Esophagus (tissue), 2 donors: ENCODE results near the gene CALN1. TPM values are rescaled to one million over a fixed set of nuclear protein-coding genes. Genes with fewer than 3 reads are reported as not detected.

Experiments
- H3K27ac ChIP-seq, 2 donors: one replicate each; pipeline ENCODE4 v1.5.1; 2013; ENCODE audit warnings: low read depth in 2 of 2, mild to moderate bottlenecking in 2 of 2, inconsistent platforms in 1 of 2, low read length in 1 of 2, moderate library complexity in 1 of 2
- H3K27me3 ChIP-seq, 2 donors: one replicate each; pipeline ENCODE4 v1.6.1; 2013; ENCODE audit warnings: low read length in 2 of 2, control low read depth in 1 of 2, mild to moderate bottlenecking in 1 of 2; ENCODE audit not compliant: insufficient read depth in 2 of 2, control insufficient read depth in 1 of 2
- H3K36me3 ChIP-seq, 2 donors: one replicate each; pipeline ENCODE4 v1.6.1; 2013; ENCODE audit warnings: low read length in 1 of 2; ENCODE audit not compliant: control insufficient read depth in 2 of 2, insufficient read depth in 2 of 2
- H3K4me1 ChIP-seq, 2 donors: one replicate each; pipeline ENCODE4 v1.6.1; 2013; ENCODE audit warnings: low read length in 1 of 2; ENCODE audit not compliant: control insufficient read depth in 2 of 2, insufficient read depth in 2 of 2
- H3K4me3 ChIP-seq, 2 donors: one replicate each; pipeline ENCODE4 v1.5.1; 2013; ENCODE audit warnings: low read length in 2 of 2, mild to moderate bottlenecking in 2 of 2, low read depth in 1 of 2, moderate library complexity in 1 of 2
- H3K9me3 ChIP-seq, 2 donors: one replicate each; pipeline ENCODE4 v1.6.1; 2013; ENCODE audit warnings: mild to moderate bottlenecking in 2 of 2, low read depth in 1 of 2, low read length in 1 of 2, moderate library complexity in 1 of 2; ENCODE audit not compliant: control insufficient read depth in 2 of 2, insufficient read depth in 1 of 2
- WGBS, 2 donors: extraction: QIAGEN DNeasy Blood & Tissue Kit; methylation state at CpG; one replicate each; pipeline ENCODE4 v1.1.7; 2013; 5-methylcytosine and 5-hydroxymethylcytosine counted together
- polyA plus RNA-seq, 2 donors: library from polyadenylated mRNA; stranded (reverse); fragments of 200-250 nt; gene quantifications; one replicate each; pipeline ENCODE4 v1.2.3, GENCODE V29; 2013
- donor health status: healthy with polysubstance abuse.
- donor health status: Bipolar disorder and iron deficiency.

CALN1 gene
- polyA plus RNA-seq, 2 donors, result 0.01 to 0.12 TPM

- no peaks in the 10 kb centered on the region for H3K9me3 ChIP-seq
- no peaks in the 10 kb centered on the region for H3K4me1 ChIP-seq
- no peaks in the 10 kb centered on the region for H3K36me3 ChIP-seq
- WGBS, 2 donors, result 97 to 100% methylated on average over 1 of the region's 1 CpG
- no peaks in the 10 kb centered on the region for H3K27me3 ChIP-seq
- H3K27ac ChIP-seq, result no peak overlapping the region
- H3K4me3 ChIP-seq, result no peak overlapping the region
Observed at GRCh38 chr7:71905821-71906220, 506.3 kb downstream of the CALN1 start.

GRCh38 chr7:71904484-71904883, 507.7 kb downstream of the CALN1 start:
- no peak overlapping the region for H3K27ac ChIP-seq
- no peaks in the 10 kb centered on the region for H3K4me1 ChIP-seq
- H3K9me3 ChIP-seq, result no peaks in the 10 kb centered on the region
- no peak overlapping the region for H3K4me3 ChIP-seq
- no peaks in the 10 kb centered on the region for H3K36me3 ChIP-seq
- no peaks in the 10 kb centered on the region for H3K27me3 ChIP-seq
- 86 to 91% methylated on average over 4 of the region's 4 CpGs for WGBS, 2 donors

GRCh38 chr7:71900556-71900955, 511.6 kb downstream of the CALN1 start:
- no peak overlapping the region for H3K27ac ChIP-seq
- no peaks in the 10 kb centered on the region for H3K27me3 ChIP-seq
- no peaks in the 10 kb centered on the region for H3K36me3 ChIP-seq
- no peaks in the 10 kb centered on the region for H3K9me3 ChIP-seq
- no peaks in the 10 kb centered on the region for H3K4me1 ChIP-seq
- no peak overlapping the region for H3K4me3 ChIP-seq
- WGBS, 2 donors, result 73 to 79% methylated on average over 3 of the region's 3 CpGs

- no peaks in the 10 kb centered on the region for H3K27me3 ChIP-seq
- H3K27ac ChIP-seq, result no peak overlapping the region
- no peaks in the 10 kb centered on the region for H3K36me3 ChIP-seq
- no peak overlapping the region for H3K4me3 ChIP-seq
- 78 to 79% methylated on average over 2 of the region's 2 CpGs for WGBS, 2 donors
- H3K4me1 ChIP-seq, result no peaks in the 10 kb centered on the region
- H3K9me3 ChIP-seq, result no peaks in the 10 kb centered on the region
Observed at GRCh38 chr7:71896535-71896934, 515.6 kb downstream of the CALN1 start.

- peaks cover 6 to 7% of the 10 kb centered on the region in 2 donors for H3K9me3 ChIP-seq
- no peak overlapping the region for H3K27ac ChIP-seq
- no peak overlapping the region for H3K4me3 ChIP-seq
- no peaks in the 10 kb centered on the region for H3K4me1 ChIP-seq
- peaks cover 0 to 3% of the 10 kb centered on the region in 2 donors for H3K27me3 ChIP-seq
- no peaks in the 10 kb centered on the region for H3K36me3 ChIP-seq
- WGBS, 2 donors, result 33 to 42% methylated on average over 7 of the region's 7 CpGs
Observed at GRCh38 chr7:71886046-71886445, 526.1 kb downstream of the CALN1 start.

GRCh38 chr7:71885487-71885886, 526.7 kb downstream of the CALN1 start:
- H3K27me3 ChIP-seq, result peaks cover 0 to 3% of the 10 kb centered on the region in 2 donors
- no peaks in the 10 kb centered on the region for H3K4me1 ChIP-seq
- WGBS, 2 donors, result 54 to 55% methylated on average over 5 of the region's 5 CpGs
- no peak overlapping the region for H3K27ac ChIP-seq
- peaks cover 6 to 7% of the 10 kb centered on the region in 2 donors for H3K9me3 ChIP-seq
- H3K36me3 ChIP-seq, result no peaks in the 10 kb centered on the region
- H3K4me3 ChIP-seq, result no peak overlapping the region

GRCh38 chr7:71883415-71883814, 528.7 kb downstream of the CALN1 start:
- peaks cover 0 to 3% of the 10 kb centered on the region in 2 donors for H3K27me3 ChIP-seq
- no peak overlapping the region for H3K4me3 ChIP-seq
- H3K27ac ChIP-seq, result no peak overlapping the region
- H3K36me3 ChIP-seq, result no peaks in the 10 kb centered on the region
- H3K9me3 ChIP-seq, result peaks cover 5 to 6% of the 10 kb centered on the region in 2 donors
- no peaks in the 10 kb centered on the region for H3K4me1 ChIP-seq
- 67 to 80% methylated on average over 5 of the region's 5 CpGs for WGBS, 2 donors

- Histone ChIP-seq H3K27me3 (no peaks in the 10 kb centered on the region), H3K9me3 (peaks cover 0 to 2% of the 10 kb centered on the region in 2 donors), H3K4me3 (no peak overlapping the region), H3K27ac (no peak overlapping the region), H3K4me1 (no peaks in the 10 kb centered on the region), H3K36me3 (no peaks in the 10 kb centered on the region)
- 76 to 81% methylated on average over 4 of the region's 4 CpGs for WGBS, 2 donors
Observed at GRCh38 chr7:71871446-71871845, 540.7 kb downstream of the CALN1 start.

- H3K4me3 ChIP-seq, result no peak overlapping the region
- no peaks in the 10 kb centered on the region for H3K4me1 ChIP-seq
- H3K27me3 ChIP-seq, result no peaks in the 10 kb centered on the region
- no peaks in the 10 kb centered on the region for H3K9me3 ChIP-seq
- no peaks in the 10 kb centered on the region for H3K36me3 ChIP-seq
- whole genome bisulfite sequencing, 2 donors, result 42 to 55% methylated on average over 2 of the region's 2 CpGs
- no peak overlapping the region for H3K27ac ChIP-seq
Observed at GRCh38 chr7:71870812-71871211, 541.3 kb downstream of the CALN1 start.

- Histone ChIP-seq H3K9me3 (no peaks in the 10 kb centered on the region), H3K27ac (no peak overlapping the region)
- 44 to 47% methylated on average over 1 of the region's 1 CpG for WGBS, 2 donors
Observed at GRCh38 chr7:71868797-71869196, 543.3 kb downstream of the CALN1 start.

More at GRCh38 chr7:71868797-71869196, 543.3 kb downstream of the CALN1 start:
- Histone ChIP-seq H3K27me3 (no peaks in the 10 kb centered on the region), H3K4me3 (no peak overlapping the region), H3K36me3 (no peaks in the 10 kb centered on the region), H3K4me1 (no peaks in the 10 kb centered on the region)
